Loucy (cell line): ENCODE measurements around the gene TMEM190.
A peak's percentile ranks its signal among the peaks of the same experiment; 100 is the strongest.

Source experiments
- H2AFZ ChIP-seq: fragments of 200-600 bp; sonication (generic); 2 replicates; pipeline ENCODE4 v1.6.0; 2016; ENCODE audit warnings: antibody characterized with exemption, mild to moderate bottlenecking, low read length, moderate library complexity
- H3F3A ChIP-seq: fragments of 200-600 bp; 2 replicates; pipeline ENCODE4 v1.6.0; 2016; ENCODE audit warnings: antibody characterized with exemption, low read depth, mild to moderate bottlenecking
- H3K27me3 ChIP-seq: fragments of 200-600 bp; sonication (generic); 2 replicates; pipeline ENCODE4 v1.6.1; 2014; ENCODE audit warnings: low read length, mild to moderate bottlenecking; ENCODE audit not compliant: insufficient read depth, poor library complexity, severe bottlenecking
- H3K36me3 ChIP-seq: fragments of 200-600 bp; sonication (generic); 2 replicates; pipeline ENCODE4 v1.6.1; 2016; ENCODE audit warnings: low read length; ENCODE audit not compliant: insufficient read depth
- H3K4me1 ChIP-seq: fragments of 200-600 bp; sonication (generic); 2 replicates; pipeline ENCODE4 v1.5.1; 2014; ENCODE audit warnings: low read length, mild to moderate bottlenecking; ENCODE audit not compliant: insufficient read depth, poor library complexity, severe bottlenecking
- H3K4me2 ChIP-seq: fragments of 200-600 bp; sonication (generic); 2 replicates; pipeline ENCODE4 v1.6.0; 2014; ENCODE audit warnings: antibody characterized with exemption, low read length, low read depth, mild to moderate bottlenecking; ENCODE audit not compliant: poor library complexity, severe bottlenecking
- H3K4me3 ChIP-seq: fragments of 200-600 bp; sonication (generic); 2 replicates; pipeline ENCODE4 v1.5.1; 2014; ENCODE audit warnings: low read length, mild to moderate bottlenecking, mixed read lengths; ENCODE audit not compliant: poor library complexity, severe bottlenecking
- H3K79me2 ChIP-seq: fragments of 200-600 bp; sonication (generic); 2 replicates; pipeline ENCODE4 v1.6.1; 2014; ENCODE audit warnings: low read length; ENCODE audit not compliant: insufficient read depth
- H3K9ac ChIP-seq: fragments of 200-600 bp; sonication (generic); 2 replicates; pipeline ENCODE4 v1.6.0; 2014; ENCODE audit warnings: mild to moderate bottlenecking, low read depth, low read length, moderate library complexity; ENCODE audit not compliant: poor library complexity, severe bottlenecking
- H3K9me2 ChIP-seq: fragments of 200-600 bp; sonication (generic); replicated peaks from 2 replicates; pipeline ENCODE4 v1.6.1; 2016; ENCODE audit warnings: low read depth, low read length, mixed read lengths
- H3K9me3 ChIP-seq: fragments of 200-600 bp; sonication (generic); 2 replicates; pipeline ENCODE4 v1.6.1; 2014; ENCODE audit warnings: mild to moderate bottlenecking, antibody characterized with exemption, low read length, low read depth; ENCODE audit not compliant: insufficient read depth
- H4K20me1 ChIP-seq: fragments of 200-600 bp; sonication (generic); 2 replicates; pipeline ENCODE4 v1.6.0; 2014; ENCODE audit warnings: antibody characterized with exemption, low read length, mild to moderate bottlenecking; ENCODE audit not compliant: insufficient read depth, poor library complexity, severe bottlenecking
- CTCF ChIP-seq: fragments of 200-600 bp; sonication (generic); conservative IDR thresholded peaks from 2 replicates; pipeline ENCODE4 v1.5.1; 2014; ENCODE audit warnings: mild to moderate bottlenecking, antibody characterized with exemption, low read length
- EZH2phosphoT487 ChIP-seq: fragments of 200-600 bp; IDR thresholded peaks from 2 replicates; pipeline ENCODE4 v1.6.1; 2018; ENCODE audit warnings: antibody characterized with exemption, mild to moderate bottlenecking, moderate library complexity, borderline replicate concordance

Gene TMEM190

GRCh38 chr19:55370305-55370988 lies 6.2 kb upstream of the TMEM190 start, which contains the start of gene IL11:
Gene IL11 (minus strand): TSS chr19:55370463. CDS start chr19:55370310, 153 bp downstream.
- no peaks in the 10 kb centered on the region for H4K20me1 ChIP-seq
- H3K36me3 ChIP-seq: no peaks in the 10 kb centered on the region
- no peak within 1 kb of the TSS for H3K9ac ChIP-seq
- no peaks in the 10 kb centered on the region for H3K9me2 ChIP-seq
- H3K27me3 ChIP-seq: no peaks in the 10 kb centered on the region
- H3K9me3 ChIP-seq: no peaks in the 10 kb centered on the region
- H3K4me1 ChIP-seq: no peaks in the 10 kb centered on the region
- H3K4me2 ChIP-seq: no peak within 1 kb of the TSS
- H2AFZ ChIP-seq: no peak within 1 kb of the TSS
- no peaks in the 10 kb centered on the region for H3F3A ChIP-seq
- TF ChIP-seq EZH2phosphoT487 (no peak), CTCF (no peak)
- H3K4me3 ChIP-seq: no peak within 1 kb of the TSS
- no peaks in the 10 kb centered on the region for H3K79me2 ChIP-seq

GRCh38 chr19:55372316-55373081 lies 4.1 kb upstream of the TMEM190 start:
- H3K36me3 ChIP-seq: no peaks in the 10 kb centered on the region
- H3K79me2 ChIP-seq: no peaks in the 10 kb centered on the region
- TF ChIP-seq CTCF (no peak), EZH2phosphoT487 (no peak)
- no peak overlapping the region for H3K9ac ChIP-seq
- no peaks in the 10 kb centered on the region for H3K9me3 ChIP-seq
- peak overlapping the region; percentile 2 for H3K4me2 ChIP-seq
- H3F3A ChIP-seq: no peaks in the 10 kb centered on the region
- H3K27me3 ChIP-seq: no peaks in the 10 kb centered on the region
- H4K20me1 ChIP-seq: no peaks in the 10 kb centered on the region
- no peaks in the 10 kb centered on the region for H3K9me2 ChIP-seq
- no peaks in the 10 kb centered on the region for H3K4me1 ChIP-seq
- H2AFZ ChIP-seq: no peak overlapping the region
- H3K4me3 ChIP-seq: no peak overlapping the region

- Histone ChIP-seq H3K9me3 (no peaks in the 10 kb centered on the region), H3K27me3 (no peaks in the 10 kb centered on the region), H3K9ac (no peak overlapping the region), H3K4me3 (no peak overlapping the region), H3K36me3 (no peaks in the 10 kb centered on the region), H3K79me2 (no peaks in the 10 kb centered on the region), H3K4me2 (no peak overlapping the region), H2AFZ (no peak overlapping the region), H3F3A (no peaks in the 10 kb centered on the region), H3K4me1 (no peaks in the 10 kb centered on the region), H3K9me2 (no peaks in the 10 kb centered on the region), H4K20me1 (no peaks in the 10 kb centered on the region)
- no peak for TF ChIP-seq EZH2phosphoT487
- TF ChIP-seq CTCF: no peak
Measured at GRCh38 chr19:55373306-55373992, 3.2 kb upstream of the TMEM190 start.
